Osteoblast (primary cell): ENCODE measurements around the gene MPPED1. TPM values are rescaled to one million over a fixed set of nuclear protein-coding genes. Genes with fewer than 3 reads are reported as not detected.

Experiments
- DNase-seq: peaks from one replicate; pipeline ENCODE4 v3.0.0; 2011; ENCODE audit warnings: low spot score, mixed read lengths; ENCODE audit not compliant: insufficient read length; ENCODE audit errors: missing footprints
- H2AFZ ChIP-seq: 2 replicates; pipeline ENCODE4 v1.6.0; 2011; ENCODE audit warnings: mild to moderate bottlenecking, low read length
- H3K27ac ChIP-seq: 2 replicates; pipeline ENCODE4 v1.5.1; 2011; ENCODE audit warnings: mild to moderate bottlenecking, low read depth, low read length, moderate library complexity
- H3K27me3 ChIP-seq: 2 replicates; pipeline ENCODE4 v1.6.0; 2012; ENCODE audit warnings: mild to moderate bottlenecking, control low read depth, inconsistent platforms, low read length, moderate library complexity; ENCODE audit not compliant: insufficient read depth
- H3K36me3 ChIP-seq: 2 replicates; pipeline ENCODE4 v1.5.1; 2011; ENCODE audit warnings: mild to moderate bottlenecking, low read length, control low read depth, moderate library complexity; ENCODE audit not compliant: insufficient read depth
- H3K4me1 ChIP-seq: 2 replicates; pipeline ENCODE4 v1.5.1; 2011; ENCODE audit warnings: mild to moderate bottlenecking, low read length, control low read depth, moderate library complexity; ENCODE audit not compliant: insufficient read depth
- H3K4me2 ChIP-seq: 2 replicates; pipeline ENCODE4 v1.6.0; 2011; ENCODE audit warnings: mild to moderate bottlenecking, low read length; ENCODE audit not compliant: insufficient read depth
- H3K4me3 ChIP-seq: fragments of 200-600 bp; sonication (generic); 3 replicates; pipeline ENCODE4 v1.5.1; 2012; ENCODE audit warnings: mild to moderate bottlenecking, low read length, inconsistent platforms; ENCODE audit not compliant: insufficient read depth
- H3K79me2 ChIP-seq: 2 replicates; pipeline ENCODE4 v1.6.0; 2012; ENCODE audit warnings: mild to moderate bottlenecking, low read length, control low read depth, inconsistent platforms; ENCODE audit not compliant: insufficient read depth
- H3K9me3 ChIP-seq: 2 replicates; pipeline ENCODE4 v1.5.1; 2011; ENCODE audit warnings: low read depth, low read length, control low read depth
- H4K20me1 ChIP-seq: 2 replicates; pipeline ENCODE4 v1.6.0; 2012; ENCODE audit warnings: mild to moderate bottlenecking, low read length, control low read depth; ENCODE audit not compliant: insufficient read depth
- total RNA-seq: library from RNA; depleted of rRNA; stranded (reverse); fragments of >200 nt; gene quantifications from 2 replicates; pipeline ENCODE4 v1.2.3, GENCODE V29; 2012
- TF ChIP-seq, protein P1 (sequence below): IDR thresholded peaks from 2 replicates; pipeline ENCODE4 v1.5.1; 2011; ENCODE audit warnings: mild to moderate bottlenecking, low read depth, low read length, moderate library complexity; ENCODE audit errors: extremely low read depth

MPPED1 gene
- total RNA-seq, 1 donor, result not detected

DNA sequence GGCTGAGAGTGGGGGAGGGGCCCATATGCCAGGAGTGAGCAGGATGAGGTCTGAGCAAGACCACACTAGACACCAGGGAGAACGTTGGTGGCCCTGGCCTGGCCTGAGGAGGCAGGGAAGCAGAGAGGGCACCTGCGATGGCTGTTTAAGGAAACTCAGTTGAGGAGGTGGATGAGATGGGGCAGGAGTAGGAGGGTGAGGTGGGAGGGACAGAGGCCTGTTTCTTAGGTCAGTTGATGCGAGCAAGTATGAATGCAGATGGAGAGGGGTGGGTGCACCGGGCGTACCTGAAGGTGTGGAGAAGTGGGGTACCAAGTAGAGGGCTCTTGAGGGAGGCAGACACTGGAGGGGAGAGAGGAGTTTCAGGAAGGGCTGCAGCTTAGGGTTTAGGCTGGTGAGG, 10.6 kb upstream of the MPPED1 start:
- Histone ChIP-seq H3K79me2 (no peaks in the 10 kb centered on the region), H3K36me3 (no peaks in the 10 kb centered on the region), H3K9me3 (no peaks in the 10 kb centered on the region), H3K27me3 (no peaks in the 10 kb centered on the region), H3K27ac (no peak overlapping the region), H3K4me1 (no peaks in the 10 kb centered on the region), H3K4me2 (no peak overlapping the region), H2AFZ (no peak overlapping the region), H3K4me3 (no peak overlapping the region), H4K20me1 (no peaks in the 10 kb centered on the region)
- TF ChIP-seq, protein P1, sequence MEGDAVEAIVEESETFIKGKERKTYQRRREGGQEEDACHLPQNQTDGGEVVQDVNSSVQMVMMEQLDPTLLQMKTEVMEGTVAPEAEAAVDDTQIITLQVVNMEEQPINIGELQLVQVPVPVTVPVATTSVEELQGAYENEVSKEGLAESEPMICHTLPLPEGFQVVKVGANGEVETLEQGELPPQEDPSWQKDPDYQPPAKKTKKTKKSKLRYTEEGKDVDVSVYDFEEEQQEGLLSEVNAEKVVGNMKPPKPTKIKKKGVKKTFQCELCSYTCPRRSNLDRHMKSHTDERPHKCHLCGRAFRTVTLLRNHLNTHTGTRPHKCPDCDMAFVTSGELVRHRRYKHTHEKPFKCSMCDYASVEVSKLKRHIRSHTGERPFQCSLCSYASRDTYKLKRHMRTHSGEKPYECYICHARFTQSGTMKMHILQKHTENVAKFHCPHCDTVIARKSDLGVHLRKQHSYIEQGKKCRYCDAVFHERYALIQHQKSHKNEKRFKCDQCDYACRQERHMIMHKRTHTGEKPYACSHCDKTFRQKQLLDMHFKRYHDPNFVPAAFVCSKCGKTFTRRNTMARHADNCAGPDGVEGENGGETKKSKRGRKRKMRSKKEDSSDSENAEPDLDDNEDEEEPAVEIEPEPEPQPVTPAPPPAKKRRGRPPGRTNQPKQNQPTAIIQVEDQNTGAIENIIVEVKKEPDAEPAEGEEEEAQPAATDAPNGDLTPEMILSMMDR, result no peak
- no peak for DNase-seq

DNA sequence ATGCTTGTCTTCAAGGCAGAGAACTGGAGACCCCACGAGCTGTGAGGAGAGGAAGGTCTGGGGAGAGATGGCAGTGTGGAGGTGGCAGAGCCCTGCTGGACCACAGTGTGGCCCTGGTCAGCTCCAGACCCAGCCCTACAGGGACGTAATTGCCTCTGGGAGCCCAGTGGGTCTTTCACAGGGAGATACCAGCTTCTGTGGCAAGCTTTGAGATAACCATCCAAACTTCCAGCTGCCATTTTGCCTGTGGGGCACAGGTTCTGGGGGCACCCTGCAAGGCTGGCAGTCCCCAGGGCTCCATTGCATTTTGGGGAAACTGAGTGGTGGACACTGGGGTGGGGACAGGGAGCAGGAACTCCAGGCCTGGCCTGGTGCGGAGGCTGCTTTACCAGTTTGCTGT, 10.2 kb upstream of the MPPED1 start:
- Histone ChIP-seq H4K20me1 (no peaks in the 10 kb centered on the region), H3K4me1 (no peaks in the 10 kb centered on the region), H3K27me3 (no peaks in the 10 kb centered on the region), H3K27ac (no peak overlapping the region), H3K4me2 (no peak overlapping the region), H3K79me2 (no peaks in the 10 kb centered on the region), H3K36me3 (no peaks in the 10 kb centered on the region), H3K4me3 (no peak overlapping the region), H3K9me3 (no peaks in the 10 kb centered on the region), H2AFZ (no peak overlapping the region)
- TF ChIP-seq, protein P1, result no peak
- DNase-seq, result no peak

DNA sequence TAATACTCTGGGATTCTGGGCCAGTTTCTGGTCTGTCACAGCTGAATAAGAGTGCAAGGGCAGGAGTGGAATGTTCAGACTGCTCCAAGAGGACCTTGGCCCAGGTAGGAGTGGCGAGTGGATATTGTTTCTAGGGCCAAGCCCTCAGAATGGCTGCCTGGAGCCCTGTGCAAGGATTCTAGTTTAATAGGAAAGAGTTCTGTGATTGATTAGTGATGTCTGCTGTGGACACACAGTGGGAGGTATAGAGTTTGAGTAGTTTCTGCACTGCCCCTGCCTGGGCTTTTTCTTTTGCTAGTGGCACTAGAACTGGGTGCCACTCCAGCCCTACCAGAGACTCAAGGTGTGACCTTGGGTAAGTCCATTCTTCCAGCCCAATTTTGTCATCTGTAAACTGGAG, 9.7 kb upstream of the MPPED1 start:
- no peak overlapping the region for H3K4me2 ChIP-seq
- no peak overlapping the region for H2AFZ ChIP-seq
- no peak for DNase-seq
- no peak overlapping the region for H3K27ac ChIP-seq
- H3K9me3 ChIP-seq, result no peaks in the 10 kb centered on the region
- H4K20me1 ChIP-seq, result no peaks in the 10 kb centered on the region
- H3K4me1 ChIP-seq, result no peaks in the 10 kb centered on the region
- H3K36me3 ChIP-seq, result no peaks in the 10 kb centered on the region
- H3K79me2 ChIP-seq, result no peaks in the 10 kb centered on the region
- no peaks in the 10 kb centered on the region for H3K27me3 ChIP-seq
- TF ChIP-seq, protein P1, result no peak
- no peak overlapping the region for H3K4me3 ChIP-seq

DNA sequence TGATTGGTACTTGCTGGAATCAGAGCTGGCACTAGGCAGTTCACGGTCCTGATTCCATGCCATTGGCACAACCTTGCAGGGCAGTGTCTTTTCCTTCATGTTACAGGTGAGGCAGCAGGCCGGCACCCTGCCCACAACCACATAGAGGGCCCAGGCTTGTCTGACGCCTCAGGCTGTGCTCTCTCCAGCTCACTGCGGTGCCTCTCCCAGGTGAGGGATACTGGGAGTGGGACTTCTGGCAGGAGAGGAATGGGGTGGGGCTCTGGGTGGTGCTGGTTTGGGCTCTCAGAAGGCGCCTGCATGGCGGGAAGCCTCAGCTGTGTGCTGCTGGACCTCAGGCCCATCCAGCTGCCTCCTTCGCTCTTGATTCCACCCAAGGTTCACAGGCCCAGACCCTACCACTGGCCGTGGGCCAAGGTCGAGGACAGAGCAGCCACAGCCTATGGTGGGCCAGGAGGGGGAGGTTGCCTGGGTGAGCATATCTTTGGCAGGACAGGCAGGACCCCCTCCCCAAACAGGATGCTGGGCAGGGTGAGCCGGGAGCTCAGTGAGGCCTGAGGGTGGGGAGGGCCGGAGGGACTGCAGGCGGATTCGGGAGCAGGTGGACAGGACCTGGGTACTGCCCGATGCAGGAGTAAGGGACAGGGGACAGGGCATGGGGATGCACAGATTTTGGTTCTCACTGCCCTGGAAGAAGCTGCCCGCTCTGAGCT, 7.0 kb upstream of the MPPED1 start:
- no peak overlapping the region for H3K4me3 ChIP-seq
- H3K79me2 ChIP-seq, result no peaks in the 10 kb centered on the region
- TF ChIP-seq, protein P1, result no peak
- H3K36me3 ChIP-seq, result no peaks in the 10 kb centered on the region
- H2AFZ ChIP-seq, result no peak overlapping the region
- no peak overlapping the region for H3K27ac ChIP-seq
- H3K27me3 ChIP-seq, result peaks cover 1% of the 10 kb centered on the region
- no peak for DNase-seq
- no peaks in the 10 kb centered on the region for H4K20me1 ChIP-seq
- no peak overlapping the region for H3K4me2 ChIP-seq
- H3K4me1 ChIP-seq, result no peaks in the 10 kb centered on the region
- no peaks in the 10 kb centered on the region for H3K9me3 ChIP-seq
